Activated CD4-positive, alpha-beta T cell treated with anti-CD3 and anti-CD28 coated beads, Interleukin-2, amount 50 U/mL, for 48 hours (primary cell): Measurements from ENCODE around the gene NLRP3.
A peak's percentile ranks its signal among the peaks of the same experiment; 100 is the strongest.
"Not testable (repeated sequence)": the region's sequence is repeated elsewhere in the genome, so short reads cannot be mapped to it uniquely, and the experiment has no call there.

Experiments used
- DNase-seq, 2 experiments: peaks; one replicate each; pipeline ENCODE4 v3.0.0-alpha.2; 2020

NLRP3 gene

GRCh38 chr1:247441606-247442005 lies 25.6 kb downstream of the NLRP3 start:
- DNase-seq: no peak

GRCh38 chr1:247442164-247442563 lies 26.2 kb downstream of the NLRP3 start:
- no peak for DNase-seq

GRCh38 chr1:247443641-247444040 lies 27.7 kb downstream of the NLRP3 start:
- no peak for DNase-seq

- DNase-seq: no peak
Measured at GRCh38 chr1:247444571-247444970, 28.6 kb downstream of the NLRP3 start.

GRCh38 chr1:247445526-247446356 lies 29.8 kb downstream of the NLRP3 start:
- no peak for DNase-seq

GRCh38 chr1:247447162-247447909 lies 31.4 kb downstream of the NLRP3 start:
- no peak for DNase-seq

- DNase-seq: peak; percentile 14 to 25
Measured at GRCh38 chr1:247448107-247448791, 32.3 kb downstream of the NLRP3 start.

GRCh38 chr1:247451388-247452010 lies 35.5 kb downstream of the NLRP3 start:
- no peak for DNase-seq

GRCh38 chr1:247452447-247453039 lies 36.6 kb downstream of the NLRP3 start:
- DNase-seq: no peak

- no peak for DNase-seq
Measured at GRCh38 chr1:247453245-247453644, 37.3 kb downstream of the NLRP3 start.

GRCh38 chr1:247453997-247454396 lies 38.0 kb downstream of the NLRP3 start:
- DNase-seq: no peak

- no peak for DNase-seq
Measured at GRCh38 chr1:247456021-247456420, 40.0 kb downstream of the NLRP3 start.

- DNase-seq: peak in 1 of 2 experiments; percentile 13
Measured at GRCh38 chr1:247456914-247457639, 41.1 kb downstream of the NLRP3 start.

GRCh38 chr1:247459507-247459906 lies 43.5 kb downstream of the NLRP3 start:
- no peak for DNase-seq

DNA sequence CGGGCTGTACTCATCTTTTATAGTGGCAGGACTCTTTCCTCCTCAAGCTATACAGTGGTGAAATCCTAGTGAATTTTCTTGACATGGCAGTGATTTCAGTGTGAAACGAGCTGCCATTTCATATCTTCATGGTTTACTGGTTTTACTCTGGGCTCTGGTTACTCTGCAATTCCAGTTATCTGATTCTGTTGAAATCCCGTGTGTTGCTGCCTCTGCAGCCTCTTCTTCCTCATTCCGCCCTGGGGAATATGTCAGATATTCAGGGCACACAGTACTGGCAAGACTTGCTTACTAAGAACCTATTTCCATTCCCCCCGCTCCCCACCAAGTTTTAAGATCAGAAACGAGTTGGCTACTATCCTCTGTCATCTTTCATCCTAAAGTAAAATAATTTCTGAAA lies 49.8 kb downstream of the NLRP3 start:
- DNase-seq: no peak

DNA sequence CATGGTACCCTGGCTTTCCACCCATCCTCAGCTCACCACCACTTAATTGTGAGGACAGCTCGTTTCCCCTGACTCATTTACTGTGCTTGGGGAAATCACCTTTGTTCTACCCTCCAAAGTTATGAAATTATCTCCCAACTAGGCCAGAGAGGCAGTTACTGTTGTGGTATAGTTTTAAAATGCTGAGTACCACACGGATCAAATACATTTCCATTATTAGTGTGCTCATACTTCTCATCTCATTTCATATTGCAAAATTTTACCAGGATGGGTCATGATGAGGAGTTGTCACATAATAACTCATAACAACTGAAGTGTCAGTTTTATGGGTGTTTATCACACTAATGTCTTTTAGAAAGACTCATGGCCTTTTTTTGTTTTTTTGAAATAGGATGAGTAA lies 51.2 kb downstream of the NLRP3 start:
- DNase-seq: no peak

GRCh38 chr1:247468481-247469140 lies 52.6 kb downstream of the NLRP3 start:
- DNase-seq: no peak

- DNase-seq: no peak
Measured at GRCh38 chr1:247469141-247469535, 53.2 kb downstream of the NLRP3 start.

- not testable (repeated sequence) for DNase-seq
Measured at GRCh38 chr1:247470942-247471429, 55.0 kb downstream of the NLRP3 start.

- no peak for DNase-seq
Measured at GRCh38 chr1:247471445-247472016, 55.6 kb downstream of the NLRP3 start.

DNA sequence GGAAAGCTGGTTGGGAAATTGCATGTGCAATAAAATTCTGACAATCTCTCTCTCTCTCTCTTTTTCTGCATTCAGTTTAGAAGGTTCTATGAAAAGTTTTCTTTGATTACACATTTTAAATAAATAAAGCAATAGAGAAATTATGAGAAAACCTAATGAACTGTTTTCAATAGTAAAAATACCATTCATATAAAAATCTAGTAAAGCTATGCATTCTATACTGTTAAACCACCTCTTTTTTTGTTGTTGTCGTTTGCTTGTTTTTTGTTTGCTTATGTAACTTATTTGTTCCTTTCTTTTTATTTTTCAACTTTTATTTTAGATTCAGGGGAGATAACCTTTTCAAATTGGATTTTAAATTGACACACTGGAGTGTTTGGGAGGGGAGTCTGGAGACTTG lies 56.1 kb downstream of the NLRP3 start:
- no peak for DNase-seq
